Stimulated activated naive CD8-positive, alpha-beta T cell treated with anti-CD3 and anti-CD28 coated beads, Interleukin-15, Interleukin-2, amounts not matched to agents 100 ng/mL and 50 ng/mL, for 24 hours (primary cell): ENCODE results near the gene ZBTB45.

Experiments used
- H3K27ac Mint-ChIP-seq: one replicate; pipeline ENCODE4 v1.8.0; 2021; ENCODE audit warnings: mild to moderate bottlenecking, mixed read lengths
- H3K27me3 Mint-ChIP-seq: one replicate; pipeline ENCODE4 v1.8.0; 2021; ENCODE audit warnings: mixed read lengths
- H3K36me3 Mint-ChIP-seq: one replicate; pipeline ENCODE4 v1.8.0; 2021; ENCODE audit warnings: low read depth, mixed read lengths
- H3K4me1 Mint-ChIP-seq: one replicate; pipeline ENCODE4 v1.8.0; 2021; ENCODE audit warnings: low read depth, mixed read lengths
- H3K4me3 Mint-ChIP-seq: one replicate; pipeline ENCODE4 v1.8.0; 2021; ENCODE audit warnings: mild to moderate bottlenecking, mixed read lengths
- H3K9me3 Mint-ChIP-seq: one replicate; pipeline ENCODE4 v1.8.0; 2021; ENCODE audit warnings: mixed read lengths

ZBTB45 gene

DNA sequence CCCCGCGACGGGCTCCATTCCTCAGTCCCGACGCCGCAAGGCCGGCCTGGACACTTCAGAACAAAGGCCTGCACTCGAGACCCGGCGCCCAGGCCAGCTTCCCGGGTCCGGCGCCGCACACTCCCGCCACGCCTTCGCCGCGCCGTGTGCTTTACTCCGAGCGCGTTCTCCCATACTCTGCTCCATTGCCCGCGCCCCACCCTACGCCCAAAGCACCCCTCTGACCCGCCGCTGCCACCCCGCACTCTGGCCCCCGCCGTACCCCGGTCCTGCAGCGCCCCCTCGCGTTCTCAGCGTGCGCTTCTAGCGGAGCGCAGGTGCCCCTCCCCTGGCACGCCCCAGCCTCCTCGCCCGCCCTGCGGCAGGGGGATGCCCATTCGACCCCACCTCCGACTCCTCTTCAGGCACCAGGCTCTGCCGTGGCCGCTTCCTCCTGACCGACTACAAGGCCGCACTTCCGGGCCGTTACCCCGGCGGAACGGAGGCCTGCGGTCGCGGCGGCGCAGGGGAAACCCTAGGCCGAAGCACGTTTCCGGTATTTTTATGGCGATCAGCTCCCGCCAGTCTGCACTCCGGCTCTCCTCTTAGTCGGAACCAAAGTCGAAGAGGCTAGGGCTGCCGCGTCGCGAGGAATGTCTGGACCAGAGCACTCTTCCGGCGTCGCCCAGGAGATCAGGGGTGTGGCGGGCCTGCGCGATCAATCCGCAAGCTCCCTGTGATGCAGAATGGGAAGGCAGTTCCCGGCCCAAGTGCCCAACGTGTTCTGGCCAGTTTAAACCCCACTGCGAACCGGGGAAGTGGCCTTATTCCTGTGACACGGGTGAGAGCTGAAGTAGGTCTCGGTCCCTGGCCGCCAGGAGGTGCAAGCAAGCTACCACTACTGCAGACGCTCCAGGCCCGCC, at the start of gene ZBTB45:
ZBTB45 (minus strand) TSS at position 456 of the 902 bp plus-strand sequence. CDS start 2,137 bp downstream, outside the sequence.
- Mint-ChIP-seq H3K4me3 (peak within 1 kb of the TSS; percentile 97), H3K36me3 (peaks cover 26% of the 10 kb centered on the region), H3K27me3 (no peaks in the 10 kb centered on the region), H3K9me3 (no peaks in the 10 kb centered on the region), H3K27ac (peak within 1 kb of the TSS; percentile 99), H3K4me1 (peaks cover 46% of the 10 kb centered on the region)

DNA sequence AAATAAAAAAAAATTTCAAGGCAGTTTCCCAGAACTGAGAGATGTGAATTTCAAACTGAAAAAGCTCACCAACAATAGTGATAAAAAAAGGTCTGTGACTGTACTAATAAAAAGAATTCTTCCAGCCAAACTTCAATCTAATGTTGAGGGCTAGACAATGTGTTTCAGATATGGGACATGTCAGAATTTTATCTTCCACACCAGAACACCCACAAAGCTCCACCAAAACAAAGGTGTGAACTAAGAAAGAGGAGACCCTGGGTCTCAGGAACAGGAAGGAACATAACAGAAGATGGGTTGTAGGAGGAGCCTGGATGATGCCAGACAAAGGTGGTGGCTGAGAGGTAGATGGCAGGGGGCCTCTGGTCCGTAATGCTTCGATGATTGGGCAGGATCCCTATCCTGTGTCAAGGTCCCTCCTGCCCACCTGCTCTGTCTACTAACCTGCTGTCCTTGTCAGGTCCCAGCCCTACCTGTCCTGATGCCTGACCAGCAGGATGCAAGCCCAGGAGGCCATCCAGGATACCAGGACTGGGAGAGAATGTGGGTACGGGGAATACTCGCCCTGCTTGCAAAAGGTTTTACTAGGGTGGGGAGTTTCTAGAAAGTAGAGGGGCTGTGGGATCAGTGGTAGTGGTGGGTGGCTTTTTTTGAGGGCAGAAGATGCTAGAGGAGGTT, 49.0 kb upstream of the ZBTB45 start:
- H3K27ac Mint-ChIP-seq: peak overlapping the region; percentile 8
- H3K4me1 Mint-ChIP-seq: peaks cover 26% of the 10 kb centered on the region
- H3K9me3 Mint-ChIP-seq: no peaks in the 10 kb centered on the region
- H3K36me3 Mint-ChIP-seq: peaks cover 33% of the 10 kb centered on the region
- no peak overlapping the region for H3K4me3 Mint-ChIP-seq
- no peaks in the 10 kb centered on the region for H3K27me3 Mint-ChIP-seq

- Mint-ChIP-seq H3K36me3 (peaks cover 31% of the 10 kb centered on the region), H3K27ac (no peak overlapping the region), H3K9me3 (no peaks in the 10 kb centered on the region), H3K4me3 (no peak overlapping the region), H3K4me1 (peaks cover 27% of the 10 kb centered on the region), H3K27me3 (no peaks in the 10 kb centered on the region)
Measured at GRCh38 chr19:58566989-58567388, 47.4 kb upstream of the ZBTB45 start.

- H3K36me3 Mint-ChIP-seq: peaks cover 24% of the 10 kb centered on the region
- no peaks in the 10 kb centered on the region for H3K27me3 Mint-ChIP-seq
- peaks cover 43% of the 10 kb centered on the region for H3K4me1 Mint-ChIP-seq
- H3K4me3 Mint-ChIP-seq: peak overlapping the region; percentile 81
- H3K27ac Mint-ChIP-seq: peak overlapping the region; percentile 30
- H3K9me3 Mint-ChIP-seq: no peaks in the 10 kb centered on the region
Measured at GRCh38 chr19:58563823-58564222, 44.2 kb upstream of the ZBTB45 start.

GRCh38 chr19:58563034-58563573, 43.5 kb upstream of the ZBTB45 start:
- H3K27me3 Mint-ChIP-seq: no peaks in the 10 kb centered on the region
- H3K27ac Mint-ChIP-seq: peak overlapping the region; percentile 67
- no peaks in the 10 kb centered on the region for H3K9me3 Mint-ChIP-seq
- peak overlapping the region; percentile 81 for H3K4me3 Mint-ChIP-seq
- peaks cover 43% of the 10 kb centered on the region for H3K4me1 Mint-ChIP-seq
- H3K36me3 Mint-ChIP-seq: peaks cover 20% of the 10 kb centered on the region

- Mint-ChIP-seq H3K36me3 (peaks cover 22% of the 10 kb centered on the region), H3K27me3 (no peaks in the 10 kb centered on the region), H3K9me3 (no peaks in the 10 kb centered on the region), H3K4me1 (peaks cover 48% of the 10 kb centered on the region), H3K27ac (peak overlapping the region; percentile 82), H3K4me3 (peak overlapping the region; percentile 81)
Measured at GRCh38 chr19:58562122-58563033, 42.8 kb upstream of the ZBTB45 start.

DNA sequence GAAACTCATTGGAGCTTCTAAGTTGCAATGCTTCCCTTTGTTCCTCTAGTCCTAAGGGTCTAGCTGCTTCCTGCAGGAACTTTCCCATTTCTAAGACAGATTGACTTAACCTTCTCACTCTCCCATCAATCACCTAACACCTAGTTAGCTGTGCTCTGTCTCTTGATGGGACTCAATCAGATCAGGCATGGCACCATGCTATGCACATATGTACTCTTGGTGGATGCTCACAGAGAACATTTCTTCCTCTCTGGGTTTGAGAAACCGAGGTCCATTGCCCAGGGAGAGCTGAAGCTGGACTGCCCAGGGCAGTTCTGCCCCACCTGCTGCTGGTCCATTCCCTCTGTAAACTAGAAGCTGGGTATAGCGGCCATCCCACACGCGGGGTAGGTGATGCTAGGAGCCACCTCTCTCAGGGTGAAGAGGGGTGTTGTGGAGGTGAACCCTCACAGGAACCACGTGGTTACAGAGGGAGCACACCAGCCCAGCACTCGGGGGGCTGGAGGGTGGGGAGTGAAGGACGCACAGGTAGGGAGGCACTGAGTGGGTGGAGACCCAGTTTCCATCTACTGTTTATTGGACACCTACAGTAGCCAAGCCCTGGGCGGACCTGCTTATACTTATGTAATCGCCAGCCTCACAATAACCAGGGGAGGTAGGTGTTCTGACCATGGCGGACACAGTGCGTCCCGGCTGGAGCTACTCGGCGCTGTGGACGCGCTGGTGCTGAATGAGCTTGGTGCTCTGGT, 41.9 kb upstream of the ZBTB45 start:
- Mint-ChIP-seq H3K9me3 (no peaks in the 10 kb centered on the region), H3K27ac (peak overlapping the region; percentile 82), H3K36me3 (peaks cover 30% of the 10 kb centered on the region), H3K4me3 (peak overlapping the region; percentile 81), H3K4me1 (peaks cover 55% of the 10 kb centered on the region), H3K27me3 (no peaks in the 10 kb centered on the region)

- H3K4me3 Mint-ChIP-seq: peak overlapping the region; percentile 81
- H3K9me3 Mint-ChIP-seq: no peaks in the 10 kb centered on the region
- peaks cover 61% of the 10 kb centered on the region for H3K4me1 Mint-ChIP-seq
Measured at GRCh38 chr19:58560921-58561320, 41.3 kb upstream of the ZBTB45 start.

GRCh38 chr19:58560007-58560887, 40.6 kb upstream of the ZBTB45 start:
- Mint-ChIP-seq H3K9me3 (no peaks in the 10 kb centered on the region), H3K27me3 (no peaks in the 10 kb centered on the region), H3K36me3 (peaks cover 43% of the 10 kb centered on the region), H3K4me3 (peak overlapping the region; percentile 99), H3K4me1 (peaks cover 67% of the 10 kb centered on the region), H3K27ac (peak overlapping the region; percentile 100)

More at GRCh38 chr19:58560921-58561320, 41.3 kb upstream of the ZBTB45 start:
- no peaks in the 10 kb centered on the region for H3K27me3 Mint-ChIP-seq
- peak overlapping the region; percentile 100 for H3K27ac Mint-ChIP-seq
- H3K36me3 Mint-ChIP-seq: peaks cover 36% of the 10 kb centered on the region

DNA sequence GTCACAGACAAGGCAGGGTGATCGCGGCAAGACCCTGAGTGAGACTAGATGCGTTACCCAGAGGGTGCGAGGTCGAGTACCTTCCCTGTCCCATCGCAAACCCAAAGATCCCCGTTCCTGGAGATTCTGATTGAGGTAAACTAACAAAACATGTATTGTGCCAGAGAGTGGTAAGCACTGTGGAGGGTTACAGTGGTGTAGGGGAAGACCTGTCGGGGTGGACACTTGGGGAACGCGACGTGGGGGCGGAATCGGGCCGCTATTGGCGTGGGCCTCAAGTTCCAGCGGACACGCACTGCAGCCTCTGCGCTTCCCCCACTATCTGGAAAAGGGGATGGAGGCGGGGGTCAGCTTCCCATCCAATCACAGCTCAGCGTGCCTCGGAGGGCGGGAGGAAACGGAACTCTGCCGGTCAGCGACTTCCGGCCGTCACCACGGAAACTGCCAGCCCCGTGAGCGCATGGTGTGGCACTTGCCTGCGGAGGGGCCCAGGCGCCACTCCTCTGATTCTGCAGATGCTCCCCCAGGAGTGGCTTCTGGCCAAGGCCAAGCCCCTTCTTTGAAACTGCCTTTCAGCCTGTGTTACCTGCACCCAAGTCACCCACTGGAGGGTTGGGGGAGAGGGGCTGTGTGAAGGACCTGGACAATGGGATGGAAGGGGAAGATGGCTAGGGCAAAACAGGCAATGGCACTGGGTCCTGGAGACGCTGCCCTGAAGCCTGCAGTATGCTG, 39.8 kb upstream of the ZBTB45 start:
- H3K4me3 Mint-ChIP-seq: peak overlapping the region; percentile 99
- peaks cover 73% of the 10 kb centered on the region for H3K4me1 Mint-ChIP-seq
- peak overlapping the region; percentile 100 for H3K27ac Mint-ChIP-seq
- H3K36me3 Mint-ChIP-seq: peaks cover 45% of the 10 kb centered on the region
- no peaks in the 10 kb centered on the region for H3K27me3 Mint-ChIP-seq
- H3K9me3 Mint-ChIP-seq: no peaks in the 10 kb centered on the region

DNA sequence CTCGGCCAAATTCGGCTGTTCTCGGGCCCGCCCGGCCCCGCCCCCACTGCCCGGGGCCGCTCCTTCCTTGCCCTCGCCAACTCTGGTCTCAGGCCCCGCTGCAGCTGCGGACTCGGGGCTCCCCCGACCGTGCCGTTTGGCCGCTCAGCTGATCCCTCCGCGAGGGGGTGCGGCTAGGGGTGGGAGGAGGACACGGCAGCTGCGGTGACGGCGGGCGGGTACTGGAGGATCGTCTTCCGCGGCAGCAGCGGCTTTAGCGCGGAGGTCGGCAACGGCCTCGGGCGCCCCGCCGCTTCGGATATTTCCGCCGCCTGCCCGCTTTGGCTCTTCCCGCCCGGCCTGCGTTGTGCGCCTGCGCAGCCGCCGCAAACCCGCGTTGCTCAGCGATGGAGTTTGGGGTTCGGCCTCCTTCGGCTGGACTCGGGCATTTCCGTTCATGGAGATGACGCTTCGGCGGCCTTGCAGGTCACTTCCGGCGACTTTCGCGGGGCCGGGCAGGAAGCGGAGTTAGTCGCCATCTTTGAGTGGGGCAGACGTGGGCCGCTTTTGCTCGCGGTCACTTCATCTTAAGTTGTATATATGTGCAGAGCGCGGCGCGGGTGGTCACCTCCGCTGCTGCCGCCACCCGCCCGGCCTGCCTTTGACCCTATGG, 39.1 kb upstream of the ZBTB45 start:
- peaks cover 77% of the 10 kb centered on the region for H3K4me1 Mint-ChIP-seq
- peak overlapping the region; percentile 100 for H3K27ac Mint-ChIP-seq
- no peaks in the 10 kb centered on the region for H3K27me3 Mint-ChIP-seq
- H3K4me3 Mint-ChIP-seq: peak overlapping the region; percentile 99
- peaks cover 52% of the 10 kb centered on the region for H3K36me3 Mint-ChIP-seq
- H3K9me3 Mint-ChIP-seq: no peaks in the 10 kb centered on the region

DNA sequence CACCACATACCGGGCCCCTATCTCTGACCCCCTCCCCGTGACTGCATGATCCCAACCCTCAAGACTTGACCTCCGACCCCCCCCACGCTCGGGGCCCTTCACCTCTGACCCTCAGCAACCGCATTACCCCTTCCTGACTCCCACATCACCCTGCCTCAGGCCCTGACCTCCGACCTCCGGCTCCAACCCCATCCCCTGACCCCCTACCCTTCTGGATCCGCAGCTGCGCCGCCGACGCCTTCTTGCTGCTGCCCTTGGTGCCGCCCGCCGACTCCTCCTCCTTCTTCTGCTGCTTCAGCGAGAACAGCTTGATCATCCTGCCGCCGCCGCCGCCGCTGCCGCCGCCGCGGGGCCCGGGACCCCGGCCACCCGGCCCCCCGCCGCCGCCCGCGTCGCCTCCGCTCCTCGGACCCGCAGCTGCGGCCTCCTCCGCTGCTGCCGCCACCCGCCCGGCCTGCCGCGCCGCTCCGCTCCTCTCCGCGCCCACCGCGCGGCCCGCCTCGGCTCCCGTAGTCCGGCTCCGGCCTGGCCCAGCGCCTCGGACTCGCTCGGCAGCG, 38.5 kb upstream of the ZBTB45 start, which contains the start of gene UBE2M:
UBE2M (minus strand) TSS at position 546 of the 557 bp plus-strand sequence; CDS start at position 316, 230 bp downstream.
- Mint-ChIP-seq H3K27me3 (no peaks in the 10 kb centered on the region), H3K36me3 (peaks cover 50% of the 10 kb centered on the region), H3K4me1 (peaks cover 75% of the 10 kb centered on the region)

More for the DNA sequence above, 38.5 kb upstream of the ZBTB45 start, which contains the start of gene UBE2M:
- Mint-ChIP-seq H3K27ac (peak within 1 kb of the TSS; percentile 100), H3K4me3 (peak within 1 kb of the TSS; percentile 99), H3K9me3 (no peaks in the 10 kb centered on the region)
